Measurements from ENCODE around the gene KAZN.

DNA sequence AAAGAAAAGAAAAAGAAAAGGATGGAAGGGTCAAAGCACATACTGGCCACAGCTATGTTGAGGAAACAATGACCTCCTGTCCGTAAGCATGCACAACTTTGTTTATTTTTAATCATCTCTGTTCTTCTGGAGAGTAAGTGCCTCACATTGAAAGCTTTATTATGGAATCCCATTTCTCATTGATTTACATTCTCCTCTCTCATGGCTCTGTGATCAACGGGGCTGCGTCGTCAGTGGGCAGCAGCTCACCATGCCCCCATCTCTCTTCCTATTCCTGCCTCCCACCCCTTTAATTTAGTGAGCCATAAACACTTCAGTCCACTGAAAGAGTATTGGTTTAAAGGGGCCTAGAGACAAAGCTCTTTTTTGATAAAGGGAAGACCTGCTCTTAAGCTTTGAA lies 98.9 kb downstream of the KAZN start:
- TF ChIP-seq TAF1 (IDR thresholded peaks at IDR 0.05; ENCODE audit: low read depth): no peak
- TF ChIP-seq, protein P1, sequence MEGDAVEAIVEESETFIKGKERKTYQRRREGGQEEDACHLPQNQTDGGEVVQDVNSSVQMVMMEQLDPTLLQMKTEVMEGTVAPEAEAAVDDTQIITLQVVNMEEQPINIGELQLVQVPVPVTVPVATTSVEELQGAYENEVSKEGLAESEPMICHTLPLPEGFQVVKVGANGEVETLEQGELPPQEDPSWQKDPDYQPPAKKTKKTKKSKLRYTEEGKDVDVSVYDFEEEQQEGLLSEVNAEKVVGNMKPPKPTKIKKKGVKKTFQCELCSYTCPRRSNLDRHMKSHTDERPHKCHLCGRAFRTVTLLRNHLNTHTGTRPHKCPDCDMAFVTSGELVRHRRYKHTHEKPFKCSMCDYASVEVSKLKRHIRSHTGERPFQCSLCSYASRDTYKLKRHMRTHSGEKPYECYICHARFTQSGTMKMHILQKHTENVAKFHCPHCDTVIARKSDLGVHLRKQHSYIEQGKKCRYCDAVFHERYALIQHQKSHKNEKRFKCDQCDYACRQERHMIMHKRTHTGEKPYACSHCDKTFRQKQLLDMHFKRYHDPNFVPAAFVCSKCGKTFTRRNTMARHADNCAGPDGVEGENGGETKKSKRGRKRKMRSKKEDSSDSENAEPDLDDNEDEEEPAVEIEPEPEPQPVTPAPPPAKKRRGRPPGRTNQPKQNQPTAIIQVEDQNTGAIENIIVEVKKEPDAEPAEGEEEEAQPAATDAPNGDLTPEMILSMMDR (IDR thresholded peaks at IDR 0.05; ENCODE audit: poor library complexity, severe bottlenecking): no peak
